Sigmoid colon (tissue), 7 donors: Measurements from ENCODE around the gene DDX17. TPM values are rescaled to one million over a fixed set of nuclear protein-coding genes. Genes with fewer than 3 reads are reported as not detected.

ENCODE experiments used
- DNase-seq: peaks from one replicate; pipeline ENCODE4 v3.0.0-alpha.2; 2019
- H3K27ac ChIP-seq, 4 donors: fragments of 200-600 bp; sonication (generic); one replicate each; pipeline ENCODE4 v1.5.1; 2016 to 2019; ENCODE audit warnings: mild to moderate bottlenecking in 1 of 4
- H3K27me3 ChIP-seq, 3 donors: fragments of 200-600 bp; sonication (generic); one replicate each; pipeline ENCODE4 v1.5.1; 2019; ENCODE audit warnings: mild to moderate bottlenecking in 1 of 3
- H3K36me3 ChIP-seq, 4 donors: fragments of 200-600 bp; sonication (generic); one replicate each; pipeline ENCODE4 v1.5.1; 2016 to 2019
- H3K4me1 ChIP-seq, 4 donors: fragments of 200-600 bp; sonication (generic); one replicate each; pipeline ENCODE4 v1.5.1; 2017 to 2019
- H3K4me3 ChIP-seq, 4 donors: fragments of 200-600 bp; sonication (generic); one replicate each; pipeline ENCODE4 v1.5.1; 2017 to 2019; ENCODE audit warnings: mild to moderate bottlenecking in 2 of 4, moderate library complexity in 1 of 4
- H3K9me3 ChIP-seq, 4 donors: fragments of 200-600 bp in 3 of 4; sonication (generic) in 3 of 4; one replicate each; pipeline versions ENCODE4 v1.5.1 to v1.6.1; 2013 to 2019
- EP300 ChIP-seq, 4 donors: sonication (generic); formaldehyde crosslinking; IDR thresholded peaks; one replicate each; pipeline ENCODE4 v1.6.1; 2017; ENCODE audit warnings: antibody characterized with exemption in 4 of 4
- POLR2A ChIP-seq, 2 donors: fragments of 450-650 bp; IDR thresholded peaks; one replicate each; pipeline ENCODE4 v1.6.1; 2016; ENCODE audit warnings: antibody characterized with exemption in 2 of 2, mild to moderate bottlenecking in 2 of 2, moderate library complexity in 2 of 2
- POLR2AphosphoS5 ChIP-seq, 4 donors: sonication (generic); formaldehyde crosslinking; IDR thresholded peaks; one replicate each; pipeline ENCODE4 v1.6.1; 2017; ENCODE audit warnings: antibody characterized with exemption in 4 of 4
- WGBS, 2 donors: extraction: QIAGEN DNeasy Blood & Tissue Kit; methylation state at CpG; one replicate each; pipeline ENCODE4 v1.1.7; 2013; 5-methylcytosine and 5-hydroxymethylcytosine counted together
- intact Hi-C: fragments of 100-400 bp; cut with DNase I; formaldehyde crosslinking; loops from one replicate; pipeline ENCODE4 v1.15.1; 2023
- polyA plus RNA-seq, 3 donors: library from polyadenylated mRNA; stranded (reverse); fragments of 200-250 nt; gene quantifications; one replicate each; pipeline ENCODE4 v1.2.3, GENCODE V29; 2013
- total RNA-seq, 4 donors: library from RNA; depleted of rRNA; stranded (reverse); fragments of >200 nt; gene quantifications; one replicate each; pipeline ENCODE4 v1.1.0, GENCODE V29; 2016
- TF ChIP-seq, protein P1 (sequence below), 4 experiments: fragments of 450-650 bp in 3 of 4; fragments of 200-600 bp in 1 of 4; IDR thresholded peaks; one replicate each; pipeline ENCODE4 v1.5.1; 2016 to 2019; ENCODE audit warnings: antibody characterized with exemption in 4 of 4, mild to moderate bottlenecking in 3 of 4, moderate library complexity in 2 of 4
- donor health status: healthy with polysubstance abuse.
- donor health status: Bipolar disorder and iron deficiency.
- donor health status: healthy.

Gene DDX17
- total and polyA plus RNA-seq, 7 donors: 54.7 to 630 (median 504) TPM

DNA sequence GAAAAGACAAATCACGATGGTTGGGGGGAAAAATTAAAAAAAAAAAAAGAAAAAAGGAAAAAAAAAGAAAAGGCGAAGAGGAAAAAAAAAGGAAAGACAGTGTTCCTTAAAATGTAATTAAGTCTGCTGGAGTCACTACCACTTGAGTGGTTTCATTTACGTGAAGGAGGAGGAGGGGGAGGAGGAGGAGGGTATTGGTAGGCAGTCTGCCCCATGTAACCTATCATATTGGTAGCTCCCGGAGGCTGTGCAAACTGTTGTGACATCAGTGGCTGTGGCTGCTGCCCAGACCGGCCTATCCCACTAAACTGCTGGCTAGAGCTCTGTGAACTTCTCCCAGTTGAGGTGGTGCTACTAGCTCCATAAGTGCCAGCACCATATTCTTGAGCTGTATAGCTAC, 20.3 kb downstream of the DDX17 start:
- H3K9me3 ChIP-seq: no peaks in the 10 kb centered on the region
- intact Hi-C loops: no loop called here
- no peak for TF ChIP-seq EP300 (IDR thresholded peaks at IDR 0.05)
- TF ChIP-seq POLR2A (IDR thresholded peaks at IDR 0.05): no peak
- TF ChIP-seq POLR2AphosphoS5 (IDR thresholded peaks at IDR 0.05): peak in 2 of 4 donors; percentile 14 to 35
- TF ChIP-seq, protein P1, sequence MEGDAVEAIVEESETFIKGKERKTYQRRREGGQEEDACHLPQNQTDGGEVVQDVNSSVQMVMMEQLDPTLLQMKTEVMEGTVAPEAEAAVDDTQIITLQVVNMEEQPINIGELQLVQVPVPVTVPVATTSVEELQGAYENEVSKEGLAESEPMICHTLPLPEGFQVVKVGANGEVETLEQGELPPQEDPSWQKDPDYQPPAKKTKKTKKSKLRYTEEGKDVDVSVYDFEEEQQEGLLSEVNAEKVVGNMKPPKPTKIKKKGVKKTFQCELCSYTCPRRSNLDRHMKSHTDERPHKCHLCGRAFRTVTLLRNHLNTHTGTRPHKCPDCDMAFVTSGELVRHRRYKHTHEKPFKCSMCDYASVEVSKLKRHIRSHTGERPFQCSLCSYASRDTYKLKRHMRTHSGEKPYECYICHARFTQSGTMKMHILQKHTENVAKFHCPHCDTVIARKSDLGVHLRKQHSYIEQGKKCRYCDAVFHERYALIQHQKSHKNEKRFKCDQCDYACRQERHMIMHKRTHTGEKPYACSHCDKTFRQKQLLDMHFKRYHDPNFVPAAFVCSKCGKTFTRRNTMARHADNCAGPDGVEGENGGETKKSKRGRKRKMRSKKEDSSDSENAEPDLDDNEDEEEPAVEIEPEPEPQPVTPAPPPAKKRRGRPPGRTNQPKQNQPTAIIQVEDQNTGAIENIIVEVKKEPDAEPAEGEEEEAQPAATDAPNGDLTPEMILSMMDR (IDR thresholded peaks at IDR 0.05): no peak
- H3K27ac ChIP-seq: peak overlapping the region in 1 of 4 donors; percentile 17
- H3K36me3 ChIP-seq: peaks cover 35 to 100% (median 81%) of the 10 kb centered on the region in 4 donors
- peaks cover 0 to 10% (median 6%) of the 10 kb centered on the region in 4 donors for H3K4me1 ChIP-seq
- no peaks in the 10 kb centered on the region for H3K27me3 ChIP-seq
- no peak for DNase-seq
- H3K4me3 ChIP-seq: no peak overlapping the region
- WGBS, 2 donors: 75 to 76% methylated on average over 5 of the region's 5 CpGs

DNA sequence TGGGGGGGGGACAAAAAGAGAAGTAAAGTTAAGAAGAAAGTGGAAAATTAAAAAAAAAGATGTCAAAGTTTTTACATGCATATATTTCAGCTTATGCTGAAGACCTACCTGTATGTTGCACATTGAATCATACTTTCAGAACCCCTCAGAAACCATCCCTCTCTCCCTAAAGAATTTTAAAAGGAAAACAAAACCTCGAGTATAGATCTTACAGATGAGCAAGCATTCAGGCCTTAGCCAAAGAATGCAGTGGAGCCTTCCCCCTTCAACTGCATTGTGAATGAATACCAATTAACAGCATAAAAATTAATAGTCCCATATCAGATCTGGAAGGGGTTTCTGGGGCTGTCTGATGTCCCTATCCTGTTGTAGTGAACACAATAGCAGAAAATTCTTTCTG, 21.9 kb downstream of the DDX17 start:
- Histone ChIP-seq H3K4me3 (no peak overlapping the region), H3K4me1 (no peaks in the 10 kb centered on the region), H3K27ac (no peak overlapping the region), H3K9me3 (no peaks in the 10 kb centered on the region), H3K36me3 (peaks cover 22 to 94% (median 67%) of the 10 kb centered on the region in 4 donors), H3K27me3 (no peaks in the 10 kb centered on the region)
- TF ChIP-seq EP300 (IDR thresholded peaks at IDR 0.05) (no peak), POLR2A (IDR thresholded peaks at IDR 0.05) (no peak), POLR2AphosphoS5 (IDR thresholded peaks at IDR 0.05) (peak in 1 of 4 donors; percentile 21)
- TF ChIP-seq, protein P1 (IDR thresholded peaks at IDR 0.05): no peak
- intact Hi-C loops: no loop called here
- DNase-seq: no peak
- WGBS, 2 donors: 71 to 75% methylated on average over 1 of the region's 1 CpG

DNA sequence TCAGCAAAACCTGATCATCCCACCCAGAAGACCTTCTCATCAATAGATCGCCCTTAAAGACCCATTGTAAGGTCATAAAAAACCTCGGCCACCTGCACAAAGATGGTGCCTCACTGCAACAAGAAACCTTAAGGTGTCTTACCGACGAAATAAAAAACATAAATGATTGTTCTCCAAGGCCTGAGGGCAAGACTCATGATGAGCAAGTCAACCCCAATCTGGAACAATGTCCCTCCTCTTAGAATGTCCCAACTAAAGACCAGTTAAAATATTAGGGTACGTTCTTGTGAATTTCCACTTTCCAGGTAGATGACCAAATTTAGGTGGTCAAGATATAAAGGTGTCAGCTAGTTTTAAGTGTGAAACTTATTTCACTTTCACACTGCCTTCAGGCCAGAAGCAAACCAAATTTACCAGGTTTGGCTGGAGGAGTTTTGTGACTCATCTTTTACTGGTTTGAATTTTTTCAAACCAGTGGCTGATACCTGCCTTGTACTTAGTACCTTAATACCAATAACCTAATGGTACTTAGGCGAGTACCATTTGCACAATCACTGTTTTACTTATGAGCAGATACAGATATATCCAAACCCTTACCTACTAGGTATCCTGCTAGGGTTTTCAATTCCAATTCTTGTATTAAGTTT, 23.3 kb downstream of the DDX17 start:
- Histone ChIP-seq H3K36me3 (peaks cover 16 to 80% (median 54%) of the 10 kb centered on the region in 4 donors), H3K9me3 (no peaks in the 10 kb centered on the region), H3K27ac (no peak overlapping the region), H3K4me1 (no peaks in the 10 kb centered on the region), H3K4me3 (no peak overlapping the region), H3K27me3 (no peaks in the 10 kb centered on the region)
- 94 to 96% methylated on average over 6 of the region's 6 CpGs for WGBS, 2 donors
- TF ChIP-seq, protein P1 (IDR thresholded peaks at IDR 0.05): no peak
- TF ChIP-seq POLR2AphosphoS5 (IDR thresholded peaks at IDR 0.05) (peak in 2 of 4 donors; percentile 46 to 47), EP300 (IDR thresholded peaks at IDR 0.05) (no peak), POLR2A (IDR thresholded peaks at IDR 0.05) (no peak)
- DNase-seq: no peak
- intact Hi-C loops: no loop called here

DNA sequence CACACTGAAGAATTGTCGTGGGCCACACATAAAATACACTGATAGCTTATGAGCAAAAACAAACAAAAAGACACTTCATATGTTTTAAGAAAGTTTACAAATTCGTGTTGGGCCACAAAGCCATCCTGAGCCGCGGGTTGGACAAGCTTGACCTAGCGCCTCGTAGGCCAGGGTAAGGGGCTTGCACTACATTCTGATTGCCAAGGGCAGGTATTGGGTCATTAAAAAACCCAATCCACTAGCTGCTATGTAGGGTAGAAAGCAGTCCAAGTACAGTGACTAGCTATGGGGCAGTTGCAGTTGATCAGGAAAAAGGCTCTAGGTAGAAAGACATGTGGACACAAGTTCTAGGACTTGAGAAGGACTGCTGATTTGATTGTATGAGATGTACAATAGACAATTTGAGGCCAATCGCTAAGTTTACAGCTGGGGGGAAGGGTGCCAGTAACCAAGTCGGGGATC, 24.2 kb downstream of the DDX17 start:
- TF ChIP-seq EP300 (IDR thresholded peaks at IDR 0.05): no peak
- TF ChIP-seq POLR2AphosphoS5 (IDR thresholded peaks at IDR 0.05): peak in 1 of 4 donors; percentile 29
- H3K36me3 ChIP-seq: peaks cover 9 to 71% (median 45%) of the 10 kb centered on the region in 4 donors
- no peak for DNase-seq
- WGBS, 2 donors: 85 to 88% methylated on average over 8 of the region's 8 CpGs
- no peaks in the 10 kb centered on the region for H3K4me1 ChIP-seq
- H3K27me3 ChIP-seq: no peaks in the 10 kb centered on the region
- no peak overlapping the region for H3K4me3 ChIP-seq
- intact Hi-C loops: no loop called here
- peak overlapping the region in 1 of 4 donors; percentile 6 for H3K27ac ChIP-seq
- H3K9me3 ChIP-seq: no peaks in the 10 kb centered on the region

DNA sequence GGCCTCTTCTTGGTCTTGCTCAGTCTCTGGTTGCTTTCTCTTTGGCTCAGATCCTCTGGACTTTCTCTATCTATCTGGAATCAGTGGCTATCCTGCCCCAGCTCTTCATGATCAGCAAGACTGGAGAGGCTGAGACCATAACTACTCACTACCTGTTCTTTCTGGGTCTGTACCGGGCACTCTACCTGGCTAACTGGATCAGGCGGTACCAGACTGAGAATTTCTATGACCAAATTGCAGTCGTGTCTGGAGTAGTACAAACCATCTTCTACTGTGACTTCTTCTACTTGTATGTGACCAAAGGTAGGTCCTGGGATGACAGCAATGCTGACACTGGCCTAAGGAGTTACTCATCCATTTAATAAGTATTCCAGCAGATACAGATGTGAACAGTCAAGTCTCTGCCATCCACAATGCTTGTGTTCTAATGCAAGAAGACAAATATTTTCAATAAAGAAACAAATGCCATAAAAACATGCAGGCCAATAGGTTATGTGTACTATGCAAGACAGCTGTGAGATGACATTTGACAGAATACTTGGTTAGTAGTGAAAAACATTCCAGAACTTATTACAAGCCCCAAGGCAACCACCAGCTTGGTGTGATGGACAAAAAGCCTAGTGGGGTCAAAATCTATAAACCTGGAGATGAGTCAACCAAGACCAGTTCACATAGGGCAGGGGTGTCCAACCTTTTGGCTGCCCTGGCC, 24.8 kb downstream of the DDX17 start:
- H3K27ac ChIP-seq: peak overlapping the region in 3 of 4 donors; percentile 6 to 25 (median 16)
- no peak for DNase-seq
- no peak overlapping the region for H3K4me3 ChIP-seq
- no peaks in the 10 kb centered on the region for H3K9me3 ChIP-seq
- H3K36me3 ChIP-seq: peaks cover 9 to 65% (median 40%) of the 10 kb centered on the region in 4 donors
- TF ChIP-seq POLR2A (IDR thresholded peaks at IDR 0.05) (no peak), EP300 (IDR thresholded peaks at IDR 0.05) (no peak), POLR2AphosphoS5 (IDR thresholded peaks at IDR 0.05) (peak in 1 of 4 donors; percentile 31)
- TF ChIP-seq, protein P1 (IDR thresholded peaks at IDR 0.05): no peak
- intact Hi-C loops: no loop called here
- 89 to 97% methylated on average over 3 of the region's 3 CpGs for WGBS, 2 donors
- H3K27me3 ChIP-seq: no peaks in the 10 kb centered on the region
- H3K4me1 ChIP-seq: no peaks in the 10 kb centered on the region
